Activated CD8-positive, alpha-beta memory T cell treated with anti-CD3 and anti-CD28 coated beads for 36 hours (primary cell): Measurements from ENCODE around the gene KIF17. TPM values are rescaled to one million over a fixed set of nuclear protein-coding genes. Genes with fewer than 3 reads are reported as not detected.

ENCODE experiments used
- CTCF ChIA-PET: fragments of 350-600 bp; sonication (Branson Sonifier 250); formaldehyde crosslinking; loops from one replicate; lab custom pipeline; 2021; ENCODE audit warnings: antibody characterized with exemption; lab: Charles Lee
- POLR2A ChIA-PET: fragments of 350-600 bp; sonication (Branson Sonifier 250); formaldehyde crosslinking; loops from one replicate; lab custom pipeline; 2021; ENCODE audit warnings: antibody characterized with exemption; lab: Charles Lee
- total RNA-seq, 2 experiments: library from RNA; stranded (reverse); gene quantifications; one replicate each; pipeline ENCODE4 v1.2.3, GENCODE V29; 2021

Gene KIF17
- total RNA-seq, 2 experiments from 2014 or later, result not detected

DNA sequence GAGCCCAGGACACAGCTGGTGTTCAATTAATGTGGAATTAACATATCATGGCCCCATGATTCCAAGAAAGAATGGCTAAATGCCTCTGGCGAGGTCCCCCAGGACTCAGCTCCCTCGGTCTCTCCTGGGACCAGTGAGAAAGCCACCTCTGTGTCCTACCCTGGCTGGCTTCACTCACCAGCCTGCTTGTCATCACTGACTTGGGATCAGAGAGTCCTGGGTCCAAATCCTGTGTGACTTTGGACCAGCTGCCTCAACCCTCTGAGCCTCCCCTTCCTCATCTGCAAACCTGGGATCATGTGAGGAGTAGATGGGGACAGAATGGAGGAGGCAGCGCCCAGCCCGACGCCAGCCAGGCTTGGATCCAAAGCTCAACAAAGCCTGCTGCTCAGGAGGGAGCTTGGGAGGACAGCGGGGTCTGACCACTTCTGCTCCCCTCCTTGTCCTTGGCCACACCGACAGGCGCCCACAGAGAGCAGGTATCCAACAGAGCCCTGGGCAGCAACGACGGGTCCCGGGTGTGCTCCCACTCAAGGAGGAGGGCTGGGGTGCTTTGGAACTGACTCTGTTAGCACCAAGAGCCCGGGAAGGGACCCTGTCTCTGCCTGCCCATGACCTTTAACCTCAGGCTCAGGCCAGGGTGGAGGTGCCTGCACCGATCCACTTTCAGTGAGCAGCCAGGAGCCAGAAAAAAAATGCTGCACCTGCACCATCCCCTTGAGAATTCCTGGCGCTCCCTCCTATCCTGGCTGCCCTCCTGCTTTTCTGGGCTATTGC is 11.5 kb upstream of the KIF17 start:
- ChIA-PET POLR2A (interaction anchor here (0.6 kb wide), 1 partner anchor 270 kb away, joined by 4 read pairs; no protein-coding TSS in a partner anchor), CTCF (interaction anchor here (1.3 kb wide), 1 partner anchor 34 kb away, joined by 3 read pairs; no protein-coding TSS in a partner anchor)

DNA sequence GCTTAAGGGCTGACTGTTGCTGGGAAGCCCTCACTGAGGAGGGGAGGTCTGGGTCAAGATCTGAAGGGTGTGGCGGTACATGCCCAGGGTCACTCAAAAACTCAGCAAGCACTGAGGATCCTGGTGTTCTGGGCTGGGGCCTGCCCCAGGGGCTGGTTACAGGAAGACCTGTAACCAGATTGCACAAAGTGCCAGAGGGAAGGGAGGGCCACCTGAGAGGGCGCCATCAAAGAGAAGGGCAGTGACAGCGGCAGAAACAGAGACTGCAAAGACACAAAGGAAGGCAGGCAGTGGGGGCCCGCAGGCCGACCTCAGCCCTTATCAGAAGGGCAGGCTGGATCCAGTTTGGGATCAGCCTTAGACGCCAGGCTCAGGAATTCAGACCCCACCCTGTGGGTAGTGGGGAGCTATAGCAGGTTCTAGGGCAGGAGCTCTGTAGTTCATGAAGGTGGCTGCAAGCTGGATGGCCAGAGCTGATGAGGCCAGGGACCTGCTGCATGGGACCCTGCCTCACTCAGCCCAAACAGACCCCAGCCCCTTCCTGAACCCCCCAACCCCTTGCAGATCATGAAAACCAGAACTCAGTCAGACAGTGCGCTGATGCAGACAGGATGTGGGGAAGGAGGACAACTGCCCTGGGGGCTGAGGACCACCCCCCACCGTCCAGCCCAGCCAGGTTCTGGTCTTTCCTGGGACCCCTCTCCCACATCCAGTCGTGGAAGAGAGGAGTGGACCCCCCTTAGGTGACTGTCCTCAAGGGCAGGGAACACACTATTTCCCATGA is 10.8 kb upstream of the KIF17 start:
- CTCF ChIA-PET, result interaction anchor here (1.3 kb wide), 1 partner anchor 33 kb away, joined by 3 read pairs; no protein-coding TSS in a partner anchor
- POLR2A ChIA-PET, result interaction anchor here (0.6 kb wide), 1 partner anchor 271 kb away, joined by 4 read pairs; no protein-coding TSS in a partner anchor

DNA sequence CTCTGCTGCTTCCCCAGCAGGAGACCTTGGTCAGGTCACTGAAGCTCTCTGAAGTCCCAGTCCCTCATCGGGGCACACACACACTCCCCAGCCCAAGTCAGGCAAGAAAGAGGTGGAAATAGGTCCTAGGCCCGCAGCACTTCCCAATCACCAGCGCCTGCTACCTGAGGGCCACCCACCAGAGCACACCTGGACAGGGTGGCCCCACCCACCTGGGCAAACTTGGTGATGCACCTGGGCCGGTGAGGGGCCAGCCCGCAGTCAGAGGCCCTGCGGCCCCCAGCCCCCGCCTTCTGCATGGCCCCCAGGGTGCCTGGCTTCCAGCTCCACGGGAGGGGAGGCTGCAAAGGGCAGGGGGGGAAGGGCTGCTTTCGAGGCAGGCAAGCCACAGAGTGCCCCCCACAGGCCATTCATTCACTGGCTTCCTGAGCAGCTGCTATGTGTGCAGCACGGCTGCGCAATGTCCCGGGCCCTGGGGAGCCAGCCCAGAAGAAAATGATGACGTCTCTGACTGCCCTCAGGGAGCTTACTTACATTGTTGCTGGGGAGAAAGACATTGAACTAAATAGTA is 10.0 kb upstream of the KIF17 start:
- CTCF ChIA-PET, result interaction anchor here (1.3 kb wide), 1 partner anchor 32 kb away, joined by 3 read pairs; no protein-coding TSS in a partner anchor
- POLR2A ChIA-PET, result no interaction called here

DNA sequence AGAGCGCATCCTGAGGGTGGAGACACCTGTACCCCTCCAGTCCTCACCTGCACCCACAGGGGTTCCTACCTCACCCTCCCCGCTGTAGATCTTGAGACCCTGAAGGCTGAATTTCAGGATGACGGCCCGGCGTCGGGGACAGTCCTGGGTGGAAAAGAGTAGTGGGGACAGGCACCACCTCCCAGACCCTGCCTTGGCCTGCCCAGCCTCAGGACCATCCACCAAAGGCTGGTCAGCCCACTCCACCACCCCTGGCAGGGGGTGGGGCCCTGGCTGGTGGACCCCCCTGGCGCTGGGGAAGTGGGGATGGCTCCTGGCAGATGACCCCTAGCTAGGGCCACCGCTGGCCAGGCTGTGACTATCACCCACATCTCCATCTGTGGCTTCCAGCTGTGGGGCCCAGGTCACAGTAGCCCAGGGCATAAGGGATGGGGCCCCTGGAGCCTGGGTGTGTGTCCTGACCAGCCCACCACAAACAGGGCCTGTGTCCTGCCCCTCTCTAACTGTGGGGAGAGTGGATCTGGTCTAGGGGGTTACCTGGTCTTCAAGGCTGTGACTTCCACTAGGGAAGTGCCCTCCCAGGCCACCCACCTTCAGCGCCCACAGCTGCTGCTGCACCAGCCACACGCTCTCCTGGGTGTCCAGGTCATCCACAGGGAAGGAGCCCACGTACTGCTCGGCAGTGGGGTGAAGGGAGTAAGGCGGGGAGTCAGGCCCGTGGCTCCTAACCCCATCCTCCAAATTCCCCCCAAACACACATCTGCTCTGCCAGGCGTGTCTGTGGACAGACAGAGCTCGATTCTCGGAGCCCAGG is 9.3 kb upstream of the KIF17 start:
- ChIA-PET POLR2A (no interaction called here), CTCF (no interaction called here)

DNA sequence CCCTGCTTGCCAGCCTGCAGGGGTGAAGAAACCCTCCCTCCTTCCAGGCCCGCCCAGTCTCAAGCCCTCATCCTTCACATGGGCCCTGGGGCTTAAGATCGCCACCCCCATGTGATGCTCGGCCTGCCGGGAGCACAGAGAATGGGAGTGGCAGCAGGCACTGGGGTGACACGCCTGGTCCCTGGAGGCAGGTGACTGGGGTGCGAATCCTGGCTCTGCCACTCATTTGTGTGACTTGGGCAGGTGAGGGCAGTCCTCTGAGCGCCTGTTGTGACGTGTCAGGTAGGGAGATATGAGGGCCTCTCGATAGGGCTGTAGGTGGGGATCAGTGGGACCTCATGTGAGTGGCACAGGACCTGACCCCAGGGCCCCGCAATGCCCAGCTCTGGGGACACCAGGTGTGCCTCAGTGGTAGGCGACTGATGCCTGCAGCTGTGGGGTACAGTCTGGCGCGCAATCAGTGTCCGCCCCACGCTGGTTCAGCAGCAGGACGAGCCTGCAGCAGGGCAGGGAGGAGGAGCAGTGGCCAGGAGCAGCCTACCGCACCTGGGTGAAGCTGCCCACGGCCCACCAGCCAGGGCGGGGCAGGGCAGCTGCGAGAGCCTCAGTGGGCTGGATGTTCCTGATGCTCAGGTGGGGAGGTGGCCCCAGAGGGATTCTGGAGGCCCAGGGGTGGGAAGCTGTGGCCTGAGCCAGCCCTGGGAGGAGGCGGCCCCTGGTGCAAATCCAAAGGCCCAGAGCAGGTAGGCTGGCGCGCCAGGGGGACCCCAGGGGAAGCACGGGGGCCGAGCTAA is 8.5 kb upstream of the KIF17 start:
- POLR2A ChIA-PET, result no interaction called here

DNA sequence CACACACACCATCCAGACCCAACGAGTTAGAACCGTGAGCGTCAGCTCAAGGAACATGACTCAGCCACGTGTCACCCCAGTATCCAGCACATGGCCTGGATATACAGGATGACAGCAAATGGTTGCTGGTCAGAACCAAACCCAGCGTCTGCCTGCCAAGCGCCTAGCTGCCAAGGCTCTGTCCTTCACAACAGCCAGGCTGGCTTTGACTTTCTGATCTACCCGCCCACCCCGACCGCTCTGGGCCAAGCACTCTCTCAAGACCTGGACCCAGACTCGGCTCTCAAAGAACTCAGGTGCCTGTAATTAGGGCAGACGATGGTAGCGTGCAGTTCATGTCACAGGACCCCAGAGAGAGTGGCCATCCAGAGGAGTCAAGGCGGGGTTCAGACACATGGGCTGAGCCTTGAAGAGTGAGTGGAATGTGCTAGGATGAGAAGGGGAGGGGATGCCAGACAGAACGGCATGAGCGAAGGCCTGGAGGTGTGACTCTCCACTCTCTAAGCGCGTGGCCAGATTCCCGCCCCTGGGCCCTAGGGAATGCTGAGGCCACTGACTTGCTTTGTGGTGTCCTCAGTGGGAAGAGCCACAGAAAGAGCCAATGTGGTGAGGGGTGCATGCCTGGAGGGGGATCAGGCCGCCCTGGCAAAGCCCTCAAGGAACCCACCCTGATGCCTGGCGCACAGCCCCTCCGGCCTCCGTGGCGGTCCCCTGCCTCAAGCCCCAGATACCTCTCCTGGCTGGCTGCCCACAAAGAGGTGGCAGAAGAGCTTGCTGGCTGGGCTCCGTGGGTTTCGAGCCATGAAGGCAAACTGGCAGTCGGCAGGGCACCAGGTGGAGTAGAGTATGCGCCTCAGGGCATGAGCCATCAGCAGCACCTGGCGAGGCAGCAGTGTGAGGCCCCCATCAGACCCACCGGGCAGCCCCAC is 7.6 kb upstream of the KIF17 start:
- POLR2A ChIA-PET, result no interaction called here

More for the DNA sequence above, 8.5 kb upstream of the KIF17 start:
- CTCF ChIA-PET, result interaction anchor here (0.7 kb wide), 1 partner anchor 1753 kb away, joined by 3 read pairs; no protein-coding TSS in a partner anchor

DNA sequence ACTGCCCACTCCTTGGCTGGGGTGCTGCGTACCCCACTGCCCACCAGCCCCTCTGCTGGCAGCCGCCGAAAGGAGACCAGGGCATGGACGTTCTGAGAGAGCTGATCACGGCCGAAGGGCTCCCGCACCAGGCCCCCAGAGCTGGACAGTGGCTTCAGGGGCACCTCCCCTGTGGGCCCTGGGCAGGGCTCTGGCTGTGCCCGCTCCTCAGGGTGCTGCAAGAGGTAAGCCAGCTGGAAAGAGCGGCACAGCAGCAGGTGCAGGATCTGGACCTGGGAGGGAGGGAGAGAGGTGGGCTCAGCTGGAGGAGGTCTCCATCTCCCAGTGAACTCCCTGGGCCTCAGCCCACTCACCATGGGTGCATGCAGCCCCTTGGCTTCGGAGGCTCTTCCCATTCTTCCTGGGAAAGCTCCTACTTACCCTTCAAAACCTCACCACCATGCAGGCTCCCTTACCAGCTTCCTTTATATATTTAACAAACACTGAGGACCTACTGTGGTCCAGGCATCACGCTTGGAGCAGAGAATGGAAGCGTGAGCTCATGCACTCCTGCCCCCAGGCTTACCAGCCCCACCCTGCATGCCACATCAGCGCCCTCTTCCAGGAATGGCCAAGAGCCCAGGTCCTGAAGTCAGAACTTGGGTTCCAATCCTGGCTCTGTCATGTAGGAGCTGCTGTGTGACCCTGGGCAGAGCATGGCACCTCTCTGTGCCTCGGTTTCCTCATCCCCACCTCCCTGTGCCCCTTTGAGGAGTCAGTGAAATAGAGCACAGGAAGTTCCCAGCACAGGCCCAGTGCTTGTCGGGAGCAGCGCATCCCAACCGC is 6.8 kb upstream of the KIF17 start:
- ChIA-PET POLR2A (no interaction called here), CTCF (interaction anchor here (1.3 kb wide), 1 partner anchor 28 kb away, joined by 4 read pairs; no protein-coding TSS in a partner anchor)

More for the DNA sequence above, 7.6 kb upstream of the KIF17 start:
- CTCF ChIA-PET, result interaction anchor here (0.7 to 1.3 kb wide), 2 partner anchors 28 to 1754 kb away, joined by 3 to 4 read pairs; no protein-coding TSS in a partner anchor

DNA sequence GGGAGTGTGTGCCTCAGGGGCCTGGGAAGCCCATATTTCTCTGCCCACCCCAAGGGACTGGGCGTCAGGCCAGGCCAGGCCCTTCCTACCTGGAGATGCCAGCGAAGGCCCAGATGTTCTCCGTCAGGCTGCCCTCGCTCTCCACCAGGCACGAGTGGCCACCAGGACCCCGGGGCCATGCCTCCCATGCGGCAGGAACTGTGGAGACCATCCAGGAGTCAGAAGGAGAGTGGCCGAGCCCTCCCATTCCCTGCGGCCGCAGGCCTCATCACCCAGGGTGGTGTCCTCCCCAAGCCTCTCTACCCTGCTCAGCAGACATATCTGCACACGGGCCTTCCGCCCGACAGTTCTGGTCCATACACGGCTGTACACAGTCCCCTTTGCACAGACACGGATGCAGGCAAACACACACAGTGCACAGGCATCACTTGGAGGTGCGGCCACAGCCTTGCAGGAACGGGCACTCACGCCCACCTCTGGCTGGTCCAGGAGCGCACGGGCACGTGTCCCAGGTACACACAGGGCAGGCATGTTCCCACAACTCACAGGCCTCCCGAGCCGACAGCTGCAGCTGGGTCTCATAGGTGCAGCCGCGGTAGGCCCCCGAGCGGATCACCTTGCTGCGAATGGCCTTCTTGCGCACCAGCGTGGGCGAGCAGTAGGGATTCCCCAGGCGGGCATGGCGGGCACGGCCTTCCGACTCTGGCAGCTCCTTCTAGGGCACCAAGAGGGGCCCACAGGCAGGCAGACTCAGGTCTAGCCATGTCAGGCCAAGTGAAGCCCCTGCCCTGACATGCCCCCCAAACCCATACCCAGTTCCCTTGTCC is 5.9 kb upstream of the KIF17 start:
- ChIA-PET POLR2A (no interaction called here), CTCF (interaction anchor here (1.3 kb wide), 1 partner anchor 27 kb away, joined by 4 read pairs; no protein-coding TSS in a partner anchor)

DNA sequence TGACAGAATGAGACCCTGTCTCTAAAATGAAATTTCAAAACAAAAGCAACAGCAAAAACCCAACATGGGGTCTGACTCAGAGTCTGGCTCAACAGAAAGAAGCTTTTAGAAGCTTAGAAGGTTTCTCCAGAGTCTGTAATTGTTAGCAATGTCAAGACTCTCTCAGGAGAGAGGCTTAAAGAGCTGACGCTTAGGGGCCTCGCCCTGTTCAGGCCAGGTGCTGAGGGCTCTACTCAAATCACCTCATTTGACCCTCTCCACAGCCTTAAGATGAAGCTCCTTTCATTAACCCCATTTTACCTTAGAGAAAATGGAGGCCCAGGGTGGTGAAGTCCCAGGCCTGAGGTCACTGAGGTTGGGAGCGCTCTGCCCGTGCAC is 5.3 kb upstream of the KIF17 start:
- POLR2A ChIA-PET, result no interaction called here
- CTCF ChIA-PET, result no interaction called here

DNA sequence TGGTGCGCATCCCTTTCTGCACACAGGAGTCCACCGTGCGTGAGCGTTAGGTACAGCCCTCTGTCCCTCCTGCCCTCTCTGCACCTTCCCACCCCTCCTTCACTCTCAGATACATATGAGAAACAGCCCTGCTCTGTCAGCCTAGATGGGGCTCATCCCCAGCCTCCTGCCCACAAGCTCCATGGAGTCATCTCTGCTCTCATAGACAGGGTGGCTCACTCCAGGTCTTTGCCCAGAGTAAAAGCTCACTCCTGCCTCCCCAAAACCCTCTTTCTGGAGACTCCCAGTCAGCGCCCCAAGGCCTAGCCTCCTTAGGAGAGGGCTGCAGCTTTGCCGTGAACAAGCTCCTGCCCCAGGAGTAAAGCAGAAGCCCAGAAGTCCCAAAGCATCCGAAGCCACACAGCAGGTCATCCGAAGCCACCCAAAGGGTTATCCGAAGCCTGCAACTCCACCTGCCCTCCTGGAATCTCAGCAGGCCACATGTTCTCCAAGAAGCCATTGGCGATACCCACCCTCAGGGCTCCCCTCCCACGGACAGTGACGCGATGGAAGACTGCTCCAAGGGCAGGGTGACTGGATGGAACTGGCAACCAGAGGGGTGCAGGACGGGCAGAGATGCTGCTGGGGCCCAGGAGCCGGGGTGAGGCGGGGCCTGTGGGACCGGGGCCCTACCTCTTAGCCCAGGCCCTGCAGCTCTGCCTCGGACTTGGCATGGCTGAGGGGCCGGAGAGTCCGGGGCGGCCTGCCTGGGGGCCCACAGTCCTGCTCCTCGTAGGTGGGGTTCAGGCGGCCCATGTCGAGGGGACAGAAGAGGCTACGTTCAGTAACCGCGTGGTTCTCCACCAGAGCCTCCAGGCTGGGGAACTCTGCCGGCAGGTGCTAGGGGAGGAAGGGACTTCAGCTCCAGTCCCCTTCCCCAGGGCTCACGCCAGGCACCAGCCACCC is 3.6 kb upstream of the KIF17 start:
- ChIA-PET POLR2A (interaction anchor here (0.6 kb wide), 1 partner anchor 60 kb away, joined by 4 read pairs; no protein-coding TSS in a partner anchor), CTCF (interaction anchor here (1.2 kb wide), 1 partner anchor 474 kb away, joined by 4 read pairs; no protein-coding TSS in a partner anchor)

DNA sequence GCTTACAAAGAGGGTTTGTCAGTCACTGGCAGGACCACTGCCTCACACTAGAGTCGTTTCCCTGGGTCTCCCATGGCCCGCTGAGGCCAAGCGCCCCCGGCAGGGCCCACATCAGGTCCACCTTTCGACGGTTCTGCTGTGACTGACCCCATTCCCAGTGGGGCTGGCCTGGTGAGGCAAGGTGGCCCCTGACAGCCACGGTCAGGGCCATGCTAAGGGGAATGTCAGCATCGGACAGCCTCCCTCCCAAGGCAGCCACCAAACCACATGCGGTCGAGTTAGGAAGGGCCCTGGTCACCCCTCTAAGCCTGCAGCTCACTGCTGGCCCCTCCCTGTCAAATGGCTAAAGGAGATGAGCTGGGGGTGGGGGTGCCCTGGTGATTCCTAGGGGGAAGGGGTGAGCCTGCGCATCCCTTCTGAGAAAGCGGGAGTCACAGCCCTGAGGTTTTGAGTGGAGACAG is 2.9 kb upstream of the KIF17 start:
- POLR2A ChIA-PET, result no interaction called here
- CTCF ChIA-PET, result interaction anchor here (1.2 to 1.9 kb wide), 2 partner anchors 12 to 475 kb away, joined by 4 to 5 read pairs; partner anchors contain the start of gene SH2D5

DNA sequence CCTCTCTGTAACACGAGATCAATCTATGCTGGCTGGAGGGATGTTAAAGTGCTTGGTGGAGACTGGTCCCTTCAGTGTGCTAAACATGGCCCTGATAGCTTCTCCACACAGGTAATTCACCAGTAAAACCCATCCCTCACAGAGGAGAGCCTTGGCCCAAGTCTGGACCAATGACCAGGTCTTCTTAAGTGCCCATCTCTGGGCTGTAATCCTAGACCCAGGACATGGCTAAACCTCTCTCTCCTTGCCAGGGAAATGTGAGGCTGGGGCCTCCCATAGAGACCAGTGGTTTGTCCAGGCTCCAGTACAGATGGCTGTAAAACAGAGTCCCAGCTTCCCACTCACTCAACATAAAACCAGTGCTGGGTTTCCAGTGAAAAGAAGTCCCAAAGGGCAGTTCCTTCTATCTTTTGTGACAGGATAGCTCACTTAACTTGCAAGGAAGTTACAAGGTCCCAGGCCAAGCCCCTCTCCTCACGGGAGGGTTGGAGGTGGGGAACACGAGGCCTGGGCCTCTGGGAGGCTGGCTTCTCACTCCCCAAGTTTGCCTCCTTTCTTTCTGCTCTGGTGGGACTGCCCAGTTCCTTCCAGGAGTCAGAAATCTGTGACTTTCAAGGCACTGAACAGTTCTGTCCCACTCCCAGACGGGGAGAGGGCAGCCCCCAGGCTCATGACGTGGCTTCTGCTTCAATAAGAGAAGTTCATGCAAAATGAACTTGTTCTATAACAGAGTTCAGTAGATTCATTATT is 2.2 kb upstream of the KIF17 start:
- CTCF ChIA-PET, result interaction anchor here (1.2 to 2.6 kb wide), 3 partner anchors 13 to 475 kb away, joined by 4 to 7 read pairs (median 5); partner anchors contain the start of gene SH2D5
- POLR2A ChIA-PET, result no interaction called here

DNA sequence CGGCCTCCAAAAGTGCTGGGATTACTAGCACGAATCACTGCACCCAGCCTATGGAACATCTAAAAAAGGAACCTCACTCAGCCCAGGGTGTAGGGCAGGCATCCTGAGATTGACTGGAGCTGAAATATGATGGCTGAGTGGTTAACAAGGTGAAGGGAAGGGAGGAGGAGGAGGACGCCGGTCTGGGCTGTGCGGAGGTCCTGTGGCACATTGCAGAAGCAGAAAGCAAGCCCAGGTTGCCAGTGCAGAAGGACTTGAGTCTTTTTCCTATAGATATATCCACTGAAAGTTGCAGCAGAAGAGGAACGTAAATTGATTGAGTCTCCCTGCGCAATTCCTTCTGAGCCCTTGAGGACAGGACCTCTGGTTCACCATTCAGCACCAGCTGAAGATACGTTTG is 1.5 kb upstream of the KIF17 start:
- CTCF ChIA-PET, result interaction anchor here (1.9 to 2.6 kb wide), 2 partner anchors 14 to 22 kb away, joined by 5 to 7 read pairs; partner anchors contain the start of gene SH2D5
- POLR2A ChIA-PET, result no interaction called here
